ENCODE data around the gene HSD11B1L.

Gene HSD11B1L

DNA sequence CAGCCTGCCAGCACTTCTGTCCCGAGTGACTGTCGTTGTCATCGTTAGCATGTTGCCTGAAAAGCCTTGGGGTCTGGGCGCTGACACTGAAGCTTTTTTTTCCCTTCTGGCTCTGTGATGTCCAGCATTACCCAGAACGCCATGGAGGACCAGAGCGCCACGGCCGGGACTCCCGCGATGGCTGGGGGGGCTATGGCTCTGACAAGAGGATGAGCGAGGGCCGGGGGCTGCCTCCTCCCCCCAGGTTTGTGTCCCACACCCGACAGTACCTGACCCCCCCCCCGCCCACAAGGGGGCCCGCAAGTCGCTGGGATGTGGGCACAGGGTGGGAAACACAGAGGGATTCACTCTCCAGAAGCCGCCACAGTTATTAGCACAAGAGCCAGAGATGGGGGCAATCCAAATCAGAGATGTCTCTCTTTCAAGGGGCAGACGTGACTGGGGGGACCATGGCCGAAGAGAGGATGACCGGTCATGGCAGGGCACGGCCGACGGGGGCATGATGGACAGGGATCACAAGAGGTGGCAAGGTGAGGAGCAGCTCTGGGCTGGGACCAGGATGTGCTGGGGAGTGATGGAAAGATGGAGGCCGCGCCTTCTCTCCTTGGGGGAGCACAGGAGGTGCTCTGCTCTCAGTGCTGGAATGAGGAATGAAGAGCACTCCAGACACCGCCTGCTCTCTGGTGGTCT is 13.8 kb upstream of the HSD11B1L start:
- DNase-seq (ENCODE audit: low spot score), result no peak

DNA sequence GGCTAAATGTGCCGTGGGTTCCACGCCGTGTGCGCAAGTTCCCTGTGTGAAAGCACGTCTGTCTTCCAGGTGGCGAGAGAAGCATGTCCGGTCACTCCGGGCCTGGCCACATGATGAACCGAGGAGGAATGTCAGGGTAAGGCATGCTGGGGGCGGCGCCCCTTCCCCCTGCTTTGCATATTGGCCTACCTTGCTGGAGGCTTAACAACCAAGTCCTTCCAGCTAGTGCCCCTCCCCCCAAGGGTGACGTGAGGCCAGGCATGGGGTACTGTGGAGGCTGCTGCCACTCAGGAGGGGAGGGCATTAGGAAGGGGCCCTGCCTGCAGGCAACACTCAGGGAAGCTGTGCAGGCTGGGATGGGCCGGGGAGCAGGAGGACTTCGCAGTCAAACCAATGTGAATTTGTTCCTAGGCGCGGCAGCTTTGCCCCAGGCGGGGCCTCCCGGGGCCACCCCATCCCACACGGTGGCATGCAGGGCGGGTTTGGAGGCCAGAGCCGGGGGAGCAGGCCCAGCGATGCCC is 13.0 kb upstream of the HSD11B1L start:
- DNase-seq (ENCODE audit: low spot score), result no peak

DNA sequence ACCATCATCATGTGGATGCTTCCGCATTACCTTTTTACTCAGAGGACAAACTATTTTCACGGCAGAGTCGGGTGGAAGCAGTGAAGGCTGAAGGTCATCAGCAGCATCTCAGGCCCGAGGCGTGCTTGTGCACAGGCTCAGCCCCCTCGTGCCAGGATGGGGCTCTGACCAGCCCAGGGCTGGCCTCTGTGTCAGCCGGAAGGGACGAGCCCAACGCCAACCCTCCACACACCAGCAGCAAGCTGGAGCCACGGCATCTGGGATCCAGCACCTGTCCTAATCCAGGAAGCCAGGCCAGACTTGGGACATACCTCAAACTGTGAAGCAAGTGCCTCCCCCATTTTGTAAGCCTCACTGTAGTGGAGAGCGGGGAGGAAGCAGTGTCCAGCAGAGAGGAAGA is 11.6 kb upstream of the HSD11B1L start:
- DNase-seq (ENCODE audit: low spot score), result no peak

DNA sequence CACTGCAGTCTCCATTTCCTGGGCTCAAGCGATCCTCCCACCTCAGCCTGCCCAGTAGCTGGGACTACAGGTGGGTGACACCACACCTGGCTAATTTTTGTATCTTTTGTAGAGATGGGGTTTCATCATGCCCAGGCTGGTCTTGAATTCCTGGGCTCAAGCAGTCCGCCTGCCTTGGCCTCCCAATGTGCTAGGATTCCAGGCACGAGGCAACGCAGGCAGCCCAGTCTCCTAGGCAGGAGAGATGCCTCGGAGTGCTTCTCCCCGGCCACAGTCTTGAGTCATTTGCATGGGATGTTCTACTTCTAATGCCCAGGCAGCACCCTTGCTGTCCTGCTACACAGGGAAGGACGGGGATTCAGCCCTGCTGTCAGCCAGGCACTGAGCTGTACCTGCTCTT is 9.2 kb upstream of the HSD11B1L start:
- no peak for DNase-seq (ENCODE audit: low spot score)

DNA sequence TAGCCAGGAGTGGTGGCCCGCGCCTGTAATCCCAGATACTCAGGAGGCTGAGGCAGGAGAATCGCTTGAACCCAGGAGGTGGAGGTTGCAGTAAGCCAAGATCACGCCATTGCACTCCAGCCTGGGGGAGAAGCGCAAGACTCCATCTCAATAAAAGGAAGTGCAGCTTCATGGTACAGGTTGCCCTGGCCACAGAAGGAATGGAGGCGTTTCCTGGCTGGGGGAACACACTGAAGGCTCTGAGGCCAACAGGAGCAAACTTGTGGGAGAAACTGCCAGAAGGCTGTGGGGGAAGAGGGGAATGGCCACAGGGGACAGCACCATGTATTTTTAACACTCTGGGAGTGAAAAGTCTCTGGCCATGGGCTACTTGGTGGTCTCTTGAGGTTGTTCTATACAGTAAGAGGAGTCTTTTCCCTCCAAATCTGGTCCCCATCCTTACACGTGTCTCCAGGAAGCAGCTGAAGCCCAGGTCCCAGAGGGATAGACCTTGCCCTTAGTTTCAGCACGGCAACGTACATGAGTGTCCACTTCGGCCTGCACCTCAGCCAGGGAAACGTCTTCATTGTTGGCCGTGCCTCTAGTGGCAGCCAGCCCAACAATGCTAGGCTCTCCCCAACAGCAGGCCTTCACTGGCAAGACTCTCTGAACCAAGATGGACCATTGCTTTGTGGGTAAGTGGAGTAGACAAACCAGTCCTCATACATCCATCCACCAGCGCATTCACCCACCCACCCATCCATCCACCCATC is 7.9 kb upstream of the HSD11B1L start:
- no peak for DNase-seq (ENCODE audit: low spot score)

DNA sequence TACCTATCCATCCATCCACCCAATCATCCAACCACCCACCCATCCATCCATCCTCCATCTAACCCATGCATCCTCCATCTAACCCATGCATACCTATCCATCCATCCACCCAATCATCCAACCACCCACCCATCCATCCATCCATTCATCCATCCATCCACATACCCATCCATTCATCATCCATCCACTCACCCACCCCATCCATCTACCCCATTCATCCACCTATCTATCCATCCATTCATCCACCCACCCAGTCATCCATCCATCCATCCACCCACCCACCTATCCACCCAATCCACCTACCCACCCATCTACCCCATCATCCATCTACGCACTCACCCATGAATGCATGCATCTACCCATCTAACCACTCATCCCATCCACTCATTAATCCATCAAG is 7.1 kb upstream of the HSD11B1L start:
- no peak for DNase-seq (ENCODE audit: low spot score)

DNA sequence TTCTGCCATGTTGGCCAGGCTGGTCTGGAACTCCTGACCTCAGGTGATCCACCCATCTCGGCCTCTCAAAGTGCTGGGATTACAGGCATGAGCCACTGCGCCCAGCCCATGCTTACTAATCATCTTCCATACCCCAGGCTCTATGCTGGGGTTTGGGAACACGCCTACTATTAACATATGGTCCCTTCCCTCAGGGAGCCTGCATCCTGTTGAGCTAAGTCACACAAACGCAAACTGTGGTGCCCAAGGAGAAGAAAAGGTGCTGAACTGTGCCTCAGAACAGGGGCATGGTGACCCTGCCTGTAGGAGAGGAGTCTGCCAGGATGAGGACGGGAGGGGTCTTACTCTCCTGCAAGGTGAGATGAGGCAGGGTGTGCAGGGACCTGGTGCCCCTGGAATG is 6.1 kb upstream of the HSD11B1L start:
- no peak for DNase-seq (ENCODE audit: low spot score)

DNA sequence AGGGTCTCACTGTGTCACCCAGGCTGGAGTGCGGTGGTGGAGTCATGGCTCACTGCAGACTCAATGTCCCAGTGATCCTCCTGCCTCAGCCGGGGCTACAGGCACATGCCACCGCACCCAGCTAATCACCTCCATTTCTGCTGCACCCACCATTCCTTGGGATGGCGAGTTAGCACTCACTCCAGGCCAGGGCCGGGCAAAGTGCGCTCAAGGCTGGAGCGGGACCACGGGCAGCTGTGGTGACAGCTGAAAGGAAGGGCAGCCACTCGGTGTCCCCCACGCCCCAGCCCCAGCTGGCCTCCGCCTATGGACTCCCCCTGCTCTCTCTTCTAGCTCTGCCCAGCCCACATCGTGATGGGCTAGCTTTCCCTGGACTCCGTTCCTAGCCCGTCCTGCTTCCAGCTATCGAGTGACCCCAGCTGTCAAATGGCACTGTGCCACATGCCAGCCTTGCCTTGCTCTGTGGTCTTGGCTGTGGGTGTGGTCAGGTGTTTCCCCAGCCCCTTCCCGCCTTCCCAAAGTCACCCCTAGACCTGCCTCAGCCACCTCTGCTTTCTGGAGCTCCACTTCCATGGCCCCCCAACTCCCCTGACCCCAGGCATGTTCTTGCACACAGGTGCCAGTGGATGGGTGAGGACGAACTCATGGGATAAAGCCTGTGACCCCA is 4.6 kb upstream of the HSD11B1L start:
- DNase-seq (ENCODE audit: low spot score), result no peak

DNA sequence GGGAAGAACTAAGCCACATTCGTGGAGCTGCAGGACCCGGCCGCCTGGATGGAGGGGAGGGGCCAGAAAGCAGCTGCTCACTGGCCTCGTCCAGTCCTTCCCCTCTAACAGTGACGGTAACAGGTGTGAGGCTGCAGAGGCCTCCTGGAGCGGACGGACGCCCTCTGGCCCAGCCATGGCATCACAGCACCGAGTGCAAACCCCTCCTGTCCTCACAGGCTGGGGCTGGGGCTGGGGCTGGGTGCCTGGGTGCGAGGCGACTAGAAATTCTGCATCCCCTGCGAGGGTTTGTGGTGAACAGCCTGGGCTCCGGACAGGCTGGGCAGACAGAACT is 4.1 kb upstream of the HSD11B1L start:
- no peak for DNase-seq (ENCODE audit: low spot score)

DNA sequence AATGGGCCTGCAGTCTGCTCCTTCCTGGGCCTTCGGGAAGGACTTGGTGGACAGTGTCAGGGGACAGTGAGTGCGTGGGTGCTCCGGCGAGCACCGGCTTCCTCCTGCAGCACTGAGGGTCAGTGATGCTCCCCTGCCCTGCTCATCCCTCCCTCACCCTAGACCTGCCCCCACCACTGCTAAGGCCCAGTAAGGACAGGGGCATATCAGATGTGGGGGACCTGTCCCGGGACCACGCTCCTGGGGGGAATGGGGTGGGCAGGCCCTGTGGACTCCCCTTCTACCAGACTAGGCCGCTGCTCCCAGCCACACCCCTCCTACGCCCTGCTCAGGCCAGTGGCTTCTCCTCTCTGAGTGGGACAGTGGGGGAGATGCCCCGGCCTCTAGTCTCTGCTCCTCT is 3.7 kb upstream of the HSD11B1L start:
- no peak for DNase-seq (ENCODE audit: low spot score)

DNA sequence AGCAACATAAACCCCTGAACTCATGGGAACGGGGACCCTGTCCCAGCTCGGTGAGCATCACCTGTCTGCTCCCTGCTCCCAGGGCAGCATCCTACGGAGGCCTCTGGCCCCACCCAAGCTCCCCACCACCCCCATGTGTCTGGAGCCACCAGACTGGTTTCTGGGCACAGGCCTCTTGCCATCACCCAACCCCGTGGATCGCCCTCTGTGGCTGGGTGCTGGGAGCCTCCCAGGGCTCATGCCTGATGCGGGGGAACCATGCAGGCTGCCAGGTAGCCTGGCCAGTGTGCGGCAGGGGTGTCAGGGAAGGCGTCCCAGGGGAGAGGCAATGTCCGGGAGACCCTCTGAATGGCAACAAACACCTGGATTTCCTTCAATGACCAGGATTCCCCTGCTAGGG is 3.2 kb upstream of the HSD11B1L start:
- no peak for DNase-seq (ENCODE audit: low spot score)

DNA sequence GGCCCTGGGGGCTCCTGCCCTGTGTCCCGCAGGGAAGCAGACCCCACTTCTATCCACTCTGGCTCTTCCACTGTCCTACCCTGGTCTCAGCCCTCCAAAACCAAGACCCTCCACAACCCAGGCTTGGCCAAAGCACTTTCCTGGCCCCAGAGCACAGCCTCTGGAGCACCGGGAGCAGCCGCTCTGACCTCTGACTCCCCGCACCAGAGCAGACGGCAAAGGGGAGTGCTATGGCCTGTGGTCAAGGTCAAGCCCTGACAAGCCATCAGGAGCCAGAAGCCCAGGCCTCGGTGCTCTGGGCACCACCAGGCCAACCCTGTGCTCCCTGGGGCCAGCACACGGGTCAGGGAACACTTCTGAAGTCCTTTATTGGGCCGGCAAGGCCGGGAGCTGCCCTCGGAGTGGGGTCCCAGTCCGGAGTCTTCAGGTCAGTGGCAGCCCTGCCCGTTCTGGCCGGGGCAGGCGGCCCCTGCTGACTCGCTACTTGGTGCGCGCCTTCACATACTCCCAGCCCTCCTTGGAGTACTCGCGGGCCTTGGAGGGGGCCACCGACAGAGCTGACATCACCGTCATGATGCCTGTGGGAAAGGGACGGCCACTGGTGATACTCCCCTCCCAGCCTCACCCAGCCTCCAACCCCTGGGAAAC is 2.6 kb upstream of the HSD11B1L start:
- DNase-seq (ENCODE audit: low spot score), result no peak

DNA sequence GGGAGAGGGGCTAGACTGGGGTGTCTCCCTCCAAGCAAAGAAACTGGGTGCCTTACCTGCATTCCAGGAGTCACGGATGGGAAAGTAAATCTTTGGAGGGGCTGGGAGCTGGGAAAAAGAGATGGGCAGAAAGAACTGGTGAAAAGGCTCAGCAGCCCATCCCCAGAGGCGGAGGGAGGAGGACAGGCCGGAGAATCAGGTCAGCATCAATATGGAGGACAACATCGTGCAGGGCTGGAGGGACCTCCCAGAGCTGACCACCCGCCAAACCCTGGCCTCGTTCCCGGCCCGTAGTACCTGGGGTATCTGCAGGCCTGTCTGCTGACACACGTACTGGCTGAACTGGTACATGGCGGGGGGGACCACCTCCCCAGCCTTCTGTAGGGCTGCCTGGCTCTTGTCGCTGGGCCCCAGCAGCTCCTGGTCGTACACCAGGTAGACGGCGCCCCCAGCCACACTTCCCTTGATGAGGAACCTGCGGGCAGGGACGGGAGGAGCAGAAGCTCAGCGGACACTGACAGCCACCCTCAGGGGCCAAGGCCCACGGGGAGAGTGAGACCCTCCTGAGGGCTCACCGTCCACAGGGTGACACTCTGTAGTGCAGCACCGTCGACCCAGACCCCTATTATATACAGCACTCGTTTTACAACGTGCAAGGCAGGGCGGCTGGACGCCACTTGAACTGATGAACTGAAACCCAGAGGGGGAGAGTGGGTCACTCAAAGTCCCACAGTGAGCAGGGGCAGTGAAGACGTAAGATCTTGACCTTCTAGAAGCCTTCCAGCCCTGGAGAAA is 1.3 kb upstream of the HSD11B1L start:
- no peak for DNase-seq (ENCODE audit: low spot score)

DNA sequence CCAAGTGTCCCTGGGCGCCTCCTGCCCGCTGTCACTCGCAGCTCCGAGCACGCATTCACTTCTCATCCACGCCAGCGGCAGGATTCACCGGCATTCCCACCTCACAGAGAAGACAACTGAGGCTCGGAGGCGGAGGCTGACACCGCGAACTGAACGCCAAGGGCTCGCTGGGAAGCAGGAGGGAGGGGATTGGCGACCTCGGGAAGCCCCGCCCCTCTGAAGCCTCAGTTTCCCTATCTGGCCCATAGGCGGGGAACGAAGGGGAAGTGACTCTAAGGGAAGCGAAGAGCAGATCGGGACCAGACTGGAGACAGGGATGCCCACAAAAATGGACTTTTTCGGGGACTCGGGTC is 767 bp upstream of the HSD11B1L start:
- no peak for DNase-seq (ENCODE audit: low spot score)

DNA sequence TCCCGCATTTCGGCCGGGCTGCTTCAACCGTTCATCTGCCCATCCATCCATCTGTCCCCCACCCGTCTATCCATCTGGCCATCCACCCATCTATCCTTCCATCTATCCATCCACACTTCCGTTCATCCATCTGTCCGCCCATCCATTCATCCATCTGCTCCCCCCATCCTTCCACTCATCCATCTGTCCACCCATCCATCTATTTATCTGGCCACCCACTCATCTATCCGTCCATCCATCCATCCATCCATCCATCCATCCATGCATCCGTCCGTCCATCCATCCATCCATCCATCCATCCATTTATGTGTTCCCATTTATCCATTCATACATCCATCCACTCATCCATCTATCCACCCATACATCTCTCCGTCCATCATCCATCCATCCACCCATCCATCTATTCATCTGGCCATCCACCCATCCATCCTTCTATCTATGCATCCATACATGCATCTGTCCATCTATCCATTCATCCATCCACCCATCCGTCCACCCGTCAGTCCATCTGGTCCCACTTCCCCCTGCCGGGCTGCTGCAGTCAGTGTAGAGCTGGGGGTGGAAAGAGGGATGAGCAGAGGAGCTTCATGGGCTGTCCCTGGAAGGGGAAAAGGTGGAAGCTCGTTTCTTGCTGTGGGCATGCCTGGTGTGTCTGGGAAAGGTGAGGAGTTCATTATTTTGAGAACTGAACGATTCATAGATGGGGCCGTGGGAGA is 722 bp downstream of the HSD11B1L start:
- no peak for DNase-seq (ENCODE audit: low spot score)

DNA sequence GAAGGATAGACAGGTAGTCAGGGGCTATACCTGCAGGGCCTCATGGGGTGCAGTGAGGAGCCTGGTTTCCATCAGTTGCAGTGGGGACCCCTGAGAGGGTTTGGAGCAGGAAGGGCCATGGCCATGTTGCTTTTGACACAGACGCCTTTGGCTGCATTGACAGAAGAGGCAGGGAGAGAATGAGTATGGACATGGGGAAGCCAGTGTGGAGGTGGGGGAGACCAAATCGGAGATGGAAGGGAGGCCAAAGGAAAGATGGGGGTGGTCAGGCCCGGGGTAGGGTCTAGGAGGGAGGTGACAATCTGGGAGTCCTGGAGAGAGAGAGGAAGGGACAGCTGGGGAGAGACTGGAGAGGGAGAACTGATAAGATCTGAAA is 1.3 kb downstream of the HSD11B1L start:
- DNase-seq (ENCODE audit: low spot score), result no peak

DNA sequence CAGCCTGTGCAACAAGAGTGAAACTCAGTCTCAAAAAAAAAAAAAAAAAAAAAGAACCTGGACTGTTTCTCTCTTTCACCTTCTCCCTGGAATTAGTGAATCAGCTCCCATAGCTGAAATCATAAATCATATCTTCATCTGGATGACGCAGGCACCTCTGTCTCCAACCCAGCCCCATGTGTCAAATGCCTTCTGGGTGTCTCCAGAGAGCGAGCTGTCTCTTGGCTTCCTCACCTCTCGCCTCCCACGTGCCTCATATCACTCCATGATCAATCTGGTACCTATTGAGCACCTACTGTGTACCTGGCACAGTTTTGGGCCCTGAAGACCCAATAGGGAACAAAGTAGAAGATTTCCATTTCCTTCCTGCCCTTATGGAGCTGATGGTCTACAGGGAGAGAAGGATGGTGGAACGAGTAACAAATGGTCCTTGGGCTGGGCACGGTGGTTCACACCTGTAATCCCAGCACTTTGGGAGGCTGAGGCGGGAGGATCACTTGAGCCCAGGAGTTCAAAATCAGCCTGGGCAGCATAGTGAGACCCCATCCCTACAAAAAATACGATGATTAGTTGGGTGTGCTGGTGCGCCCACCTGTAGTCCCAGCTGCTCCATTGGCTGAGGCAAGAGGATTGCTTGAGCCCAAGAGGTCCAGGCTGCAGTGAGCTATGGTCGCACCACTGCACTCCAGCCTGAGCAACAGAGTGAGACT is 2.5 kb downstream of the HSD11B1L start:
- DNase-seq (ENCODE audit: low spot score), result no peak

DNA sequence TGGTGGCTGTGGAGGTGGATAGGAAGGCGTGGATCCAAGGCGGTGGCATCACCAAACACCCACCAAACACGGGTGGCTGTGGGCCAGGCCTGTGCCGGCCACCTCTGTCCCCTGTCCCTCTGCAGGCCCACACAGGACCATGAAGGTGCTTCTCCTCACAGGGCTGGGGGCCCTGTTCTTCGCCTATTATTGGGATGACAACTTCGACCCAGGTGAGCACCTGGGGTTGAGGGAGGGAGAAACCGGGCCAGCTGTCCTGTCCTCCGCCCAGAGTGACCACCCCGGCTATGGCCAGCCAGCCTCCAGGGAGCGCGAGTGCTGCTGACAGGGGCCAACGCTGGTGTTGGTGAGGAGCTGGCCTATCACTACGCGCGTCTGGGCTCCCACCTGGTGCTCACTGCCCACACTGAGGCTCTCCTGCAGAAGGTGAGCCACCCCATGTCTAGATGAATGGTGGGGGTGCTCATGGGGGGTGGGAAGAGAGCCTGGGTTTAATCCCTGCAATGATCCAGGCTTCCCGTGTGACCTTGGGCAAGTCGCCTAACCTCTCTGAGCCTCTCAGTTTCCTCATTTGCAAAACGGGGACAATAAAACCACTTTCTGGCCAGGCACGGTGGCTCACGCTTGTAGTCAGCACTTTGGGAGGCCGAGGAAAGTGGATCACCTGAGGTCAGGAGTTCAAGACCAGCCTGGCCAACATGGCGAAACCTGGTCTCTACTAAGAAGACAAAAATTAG is 4.0 kb downstream of the HSD11B1L start:
- no peak for DNase-seq (ENCODE audit: low spot score)

DNA sequence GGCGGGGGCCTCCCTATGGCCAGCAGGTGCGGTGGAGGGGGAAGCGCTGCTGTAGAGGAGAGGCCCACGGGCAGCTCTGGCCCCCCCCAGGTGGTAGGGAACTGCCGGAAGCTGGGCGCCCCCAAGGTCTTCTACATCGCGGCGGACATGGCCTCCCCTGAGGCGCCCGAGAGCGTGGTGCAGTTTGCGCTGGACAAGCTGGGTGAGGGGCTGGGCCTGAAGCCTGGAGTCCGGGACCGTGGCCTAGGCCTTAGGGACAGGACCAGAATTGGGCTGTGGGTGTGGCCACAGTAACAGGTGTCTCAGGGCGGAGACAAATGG is 5.5 kb downstream of the HSD11B1L start:
- no peak for DNase-seq (ENCODE audit: low spot score)

DNA sequence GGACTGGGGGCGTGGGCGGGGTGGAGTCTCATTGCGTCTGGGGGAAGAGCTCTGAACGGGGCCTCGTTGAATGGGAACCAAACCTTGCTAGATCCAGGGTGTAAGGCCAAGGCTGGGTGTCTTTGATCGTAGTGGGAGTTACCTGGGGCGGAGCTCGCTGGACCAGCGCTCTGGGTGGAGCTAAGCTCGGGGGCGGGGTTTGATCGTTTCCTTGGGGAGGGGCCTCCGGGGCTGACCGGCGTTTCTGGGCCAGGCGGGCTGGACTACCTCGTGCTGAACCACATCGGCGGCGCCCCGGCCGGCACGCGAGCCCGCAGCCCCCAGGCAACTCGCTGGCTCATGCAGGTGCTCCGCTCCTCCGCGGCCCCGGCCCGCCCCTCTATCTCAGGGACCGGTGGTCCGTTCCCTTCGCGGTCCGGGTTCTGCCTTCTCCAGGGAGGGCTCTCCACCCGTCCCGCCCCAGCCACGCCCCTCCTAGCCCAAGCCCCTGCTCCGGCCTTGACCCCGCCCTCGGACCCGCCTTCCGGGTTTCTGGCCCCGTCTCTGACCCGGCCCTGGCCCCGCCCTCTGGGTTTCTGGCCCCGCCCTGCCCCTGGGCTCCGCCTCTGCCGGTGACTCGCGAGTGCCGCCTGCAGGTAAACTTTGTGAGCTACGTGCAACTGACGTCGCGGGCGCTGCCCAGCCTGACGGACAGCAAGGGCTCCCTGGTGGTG is 6.0 kb downstream of the HSD11B1L start:
- DNase-seq (ENCODE audit: low spot score), result peak; percentile 95

Data from LoVo (cell line).